ENCODE measurements around the gene BTBD9. TPM values are rescaled to one million over a fixed set of nuclear protein-coding genes. Genes with fewer than 3 reads are reported as not detected.

The BTBD9 gene
- total RNA-seq, 2 experiments from 2014 or later: 6.2 to 6.4 TPM

DNA sequence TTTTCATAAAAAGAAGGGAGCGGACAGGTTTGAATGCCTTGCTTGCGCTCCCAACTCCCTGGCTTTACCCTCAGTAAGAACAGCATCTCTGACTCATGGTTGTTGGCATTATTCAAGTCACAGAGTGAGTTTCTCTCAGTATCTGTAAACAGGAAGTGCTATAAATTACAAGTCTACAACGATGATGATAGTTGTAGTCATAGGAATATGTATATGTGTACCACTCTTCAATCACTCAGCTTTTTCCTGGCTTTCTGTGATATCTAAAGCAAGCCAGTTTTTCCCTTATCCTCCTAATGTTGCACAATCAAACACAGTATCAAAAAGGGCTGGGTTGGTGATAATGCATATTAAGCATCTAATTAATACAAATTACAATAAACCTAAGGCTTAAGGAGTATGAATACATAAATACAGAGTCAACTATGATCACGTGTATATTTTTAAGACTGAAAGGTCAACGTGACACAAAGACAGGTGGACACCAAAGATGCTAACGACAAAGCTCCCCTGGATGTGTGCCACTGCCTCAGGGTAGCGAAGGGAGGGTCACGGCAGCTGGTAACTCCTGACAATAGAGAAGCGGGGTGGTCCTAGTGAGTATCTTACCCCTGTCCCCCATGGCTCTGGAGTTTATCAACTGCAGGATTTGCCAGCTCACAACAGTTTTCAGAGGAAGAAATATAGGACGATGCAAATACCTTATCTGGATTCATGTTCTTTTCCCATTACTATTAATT, 202.8 kb downstream of the BTBD9 start:
- intact Hi-C loops (cut with micrococcal nuclease): no loop called here
- TF ChIP-seq, protein P1, sequence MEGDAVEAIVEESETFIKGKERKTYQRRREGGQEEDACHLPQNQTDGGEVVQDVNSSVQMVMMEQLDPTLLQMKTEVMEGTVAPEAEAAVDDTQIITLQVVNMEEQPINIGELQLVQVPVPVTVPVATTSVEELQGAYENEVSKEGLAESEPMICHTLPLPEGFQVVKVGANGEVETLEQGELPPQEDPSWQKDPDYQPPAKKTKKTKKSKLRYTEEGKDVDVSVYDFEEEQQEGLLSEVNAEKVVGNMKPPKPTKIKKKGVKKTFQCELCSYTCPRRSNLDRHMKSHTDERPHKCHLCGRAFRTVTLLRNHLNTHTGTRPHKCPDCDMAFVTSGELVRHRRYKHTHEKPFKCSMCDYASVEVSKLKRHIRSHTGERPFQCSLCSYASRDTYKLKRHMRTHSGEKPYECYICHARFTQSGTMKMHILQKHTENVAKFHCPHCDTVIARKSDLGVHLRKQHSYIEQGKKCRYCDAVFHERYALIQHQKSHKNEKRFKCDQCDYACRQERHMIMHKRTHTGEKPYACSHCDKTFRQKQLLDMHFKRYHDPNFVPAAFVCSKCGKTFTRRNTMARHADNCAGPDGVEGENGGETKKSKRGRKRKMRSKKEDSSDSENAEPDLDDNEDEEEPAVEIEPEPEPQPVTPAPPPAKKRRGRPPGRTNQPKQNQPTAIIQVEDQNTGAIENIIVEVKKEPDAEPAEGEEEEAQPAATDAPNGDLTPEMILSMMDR (IDR thresholded peaks at IDR 0.05): no peak
- H3K36me3 Mint-ChIP-seq (ENCODE audit: low read depth): peaks cover 3% of the 10 kb centered on the region
- no peak overlapping the region for H3K4me3 Mint-ChIP-seq
- peaks cover 5% of the 10 kb centered on the region for H3K9me3 Mint-ChIP-seq
- H3K4me1 Mint-ChIP-seq (ENCODE audit: low read depth): peaks cover 9% of the 10 kb centered on the region
- DNase-seq (no peak), ATAC-seq (peak; percentile 37)
- ChIA-PET POLR2A (interaction anchor here (1.0 kb wide), 1 partner anchor 11 kb away, joined by 4 read pairs; no protein-coding TSS in a partner anchor), CTCF (no interaction called here)
- H3K27me3 Mint-ChIP-seq: no peaks in the 10 kb centered on the region
- H3K27ac Mint-ChIP-seq: no peak overlapping the region

- POLR2A ChIA-PET: no interaction called here
- TF ChIP-seq, protein P1 (IDR thresholded peaks at IDR 0.05): no peak
- H3K4me3 Mint-ChIP-seq: no peak overlapping the region
- CTCF ChIA-PET: no interaction called here
- intact Hi-C loops (cut with micrococcal nuclease): no loop called here
- H3K36me3 Mint-ChIP-seq (ENCODE audit: low read depth): peaks cover 3% of the 10 kb centered on the region
- DNase-seq (no peak), ATAC-seq (no peak)
- peaks cover 5% of the 10 kb centered on the region for H3K9me3 Mint-ChIP-seq
- H3K4me1 Mint-ChIP-seq (ENCODE audit: low read depth): peaks cover 9% of the 10 kb centered on the region
- no peaks in the 10 kb centered on the region for H3K27me3 Mint-ChIP-seq
- no peak overlapping the region for H3K27ac Mint-ChIP-seq
Observed at GRCh38 chr6:38435330-38435729, 204.4 kb downstream of the BTBD9 start.

DNA sequence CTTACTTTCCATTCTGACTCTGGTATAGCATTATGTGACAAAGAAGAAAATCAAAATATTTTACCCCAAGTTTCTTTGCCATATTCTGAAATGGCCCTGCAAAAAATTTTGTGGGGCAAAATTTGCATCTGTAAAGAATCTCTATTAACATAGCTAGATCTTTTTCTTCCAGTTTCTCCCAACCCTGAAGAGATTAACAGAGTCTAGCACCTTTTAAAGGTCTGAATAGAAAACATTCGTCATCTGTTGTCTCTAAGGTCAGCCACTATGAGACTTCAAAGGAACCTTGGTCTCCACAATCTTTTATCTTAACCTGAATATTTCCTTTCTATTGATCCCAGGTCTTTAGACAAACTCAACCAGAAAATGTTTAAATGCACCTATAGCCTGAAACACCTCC, 205.7 kb downstream of the BTBD9 start:
- H3K36me3 Mint-ChIP-seq (ENCODE audit: low read depth): peaks cover 3% of the 10 kb centered on the region
- intact Hi-C loops (cut with micrococcal nuclease): no loop called here
- CTCF ChIA-PET: no interaction called here
- no peak overlapping the region for H3K4me3 Mint-ChIP-seq
- no peaks in the 10 kb centered on the region for H3K27me3 Mint-ChIP-seq
- DNase-seq (no peak), ATAC-seq (no peak)
- no peak overlapping the region for H3K27ac Mint-ChIP-seq
- POLR2A ChIA-PET: no interaction called here
- H3K9me3 Mint-ChIP-seq: peaks cover 5% of the 10 kb centered on the region
- H3K4me1 Mint-ChIP-seq (ENCODE audit: low read depth): peaks cover 9% of the 10 kb centered on the region
- TF ChIP-seq, protein P1 (IDR thresholded peaks at IDR 0.05): no peak

- CTCF ChIA-PET: no interaction called here
- ATAC-seq (peak; percentile 70), DNase-seq (peak; percentile 17)
- Mint-ChIP-seq H3K36me3 (ENCODE audit: low read depth) (peaks cover 3% of the 10 kb centered on the region), H3K9me3 (peaks cover 5% of the 10 kb centered on the region), H3K27ac (no peak overlapping the region), H3K4me1 (ENCODE audit: low read depth) (peaks cover 9% of the 10 kb centered on the region), H3K4me3 (no peak overlapping the region), H3K27me3 (no peaks in the 10 kb centered on the region)
- POLR2A ChIA-PET: no interaction called here
- TF ChIP-seq, protein P1 (IDR thresholded peaks at IDR 0.05): no peak
- intact Hi-C loops (cut with micrococcal nuclease): no loop called here
Observed at GRCh38 chr6:38432479-38432878, 207.2 kb downstream of the BTBD9 start.

DNA sequence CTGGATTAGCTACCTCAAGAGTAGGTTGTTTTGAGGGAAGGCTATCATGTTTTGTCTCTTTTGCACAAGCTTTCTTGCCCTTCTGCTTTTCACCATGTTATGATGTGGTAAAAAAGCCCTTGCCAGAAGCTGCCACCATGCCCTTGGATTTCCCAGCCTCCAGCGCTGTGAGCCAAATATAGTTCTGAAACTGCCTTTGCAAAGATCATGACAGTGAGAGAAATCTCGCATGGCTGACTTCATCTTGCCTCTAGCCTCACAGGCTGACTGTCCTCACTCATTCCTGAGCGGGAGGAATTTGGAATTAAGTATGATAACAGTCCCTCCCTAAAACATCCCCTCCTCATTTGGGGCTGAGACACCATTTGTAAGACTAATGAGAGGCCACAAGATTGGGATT, 207.7 kb downstream of the BTBD9 start:
- H3K27me3 Mint-ChIP-seq: no peaks in the 10 kb centered on the region
- peaks cover 5% of the 10 kb centered on the region for H3K9me3 Mint-ChIP-seq
- ChIA-PET POLR2A (no interaction called here), CTCF (no interaction called here)
- H3K36me3 Mint-ChIP-seq (ENCODE audit: low read depth): peaks cover 3% of the 10 kb centered on the region
- no peak for ATAC-seq
- no peak overlapping the region for H3K27ac Mint-ChIP-seq
- peaks cover 9% of the 10 kb centered on the region for H3K4me1 Mint-ChIP-seq (ENCODE audit: low read depth)
- TF ChIP-seq, protein P1 (IDR thresholded peaks at IDR 0.05): no peak
- intact Hi-C loops (cut with micrococcal nuclease): no loop called here
- DNase-seq: no peak
- H3K4me3 Mint-ChIP-seq: no peak overlapping the region
